ENCODE measurements around the gene LINGO3.
"Not testable (repeated sequence)": the region's sequence is repeated elsewhere in the genome, so short reads cannot be mapped to it uniquely, and the experiment has no call there.

LINGO3 gene, protein sequence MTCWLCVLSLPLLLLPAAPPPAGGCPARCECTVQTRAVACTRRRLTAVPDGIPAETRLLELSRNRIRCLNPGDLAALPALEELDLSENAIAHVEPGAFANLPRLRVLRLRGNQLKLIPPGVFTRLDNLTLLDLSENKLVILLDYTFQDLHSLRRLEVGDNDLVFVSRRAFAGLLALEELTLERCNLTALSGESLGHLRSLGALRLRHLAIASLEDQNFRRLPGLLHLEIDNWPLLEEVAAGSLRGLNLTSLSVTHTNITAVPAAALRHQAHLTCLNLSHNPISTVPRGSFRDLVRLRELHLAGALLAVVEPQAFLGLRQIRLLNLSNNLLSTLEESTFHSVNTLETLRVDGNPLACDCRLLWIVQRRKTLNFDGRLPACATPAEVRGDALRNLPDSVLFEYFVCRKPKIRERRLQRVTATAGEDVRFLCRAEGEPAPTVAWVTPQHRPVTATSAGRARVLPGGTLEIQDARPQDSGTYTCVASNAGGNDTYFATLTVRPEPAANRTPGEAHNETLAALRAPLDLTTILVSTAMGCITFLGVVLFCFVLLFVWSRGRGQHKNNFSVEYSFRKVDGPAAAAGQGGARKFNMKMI

GRCh38 chr19:2308114-2308556 lies at the start of gene LINGO3:
TSS of gene LINGO3 (minus strand) at chr19:2308154. CDS start at chr19:2291776, 16,378 bp downstream.
- Histone ChIP-seq H3K4me3 (ENCODE audit: low read length) (no peak within 1 kb of the TSS), H3K9me3 (ENCODE audit: control insufficient read depth, low read length) (no peaks in the 10 kb centered on the region), H3K4me1 (ENCODE audit: control insufficient read depth, insufficient read depth, low read length) (no peaks in the 10 kb centered on the region), H3K9ac (ENCODE audit: low read length) (no peak within 1 kb of the TSS), H3K27me3 (ENCODE audit: control insufficient read depth, insufficient read depth, low read length) (peaks cover 64% of the 10 kb centered on the region), H3K36me3 (ENCODE audit: control insufficient read depth, insufficient read depth, low read length) (no peaks in the 10 kb centered on the region)

DNA sequence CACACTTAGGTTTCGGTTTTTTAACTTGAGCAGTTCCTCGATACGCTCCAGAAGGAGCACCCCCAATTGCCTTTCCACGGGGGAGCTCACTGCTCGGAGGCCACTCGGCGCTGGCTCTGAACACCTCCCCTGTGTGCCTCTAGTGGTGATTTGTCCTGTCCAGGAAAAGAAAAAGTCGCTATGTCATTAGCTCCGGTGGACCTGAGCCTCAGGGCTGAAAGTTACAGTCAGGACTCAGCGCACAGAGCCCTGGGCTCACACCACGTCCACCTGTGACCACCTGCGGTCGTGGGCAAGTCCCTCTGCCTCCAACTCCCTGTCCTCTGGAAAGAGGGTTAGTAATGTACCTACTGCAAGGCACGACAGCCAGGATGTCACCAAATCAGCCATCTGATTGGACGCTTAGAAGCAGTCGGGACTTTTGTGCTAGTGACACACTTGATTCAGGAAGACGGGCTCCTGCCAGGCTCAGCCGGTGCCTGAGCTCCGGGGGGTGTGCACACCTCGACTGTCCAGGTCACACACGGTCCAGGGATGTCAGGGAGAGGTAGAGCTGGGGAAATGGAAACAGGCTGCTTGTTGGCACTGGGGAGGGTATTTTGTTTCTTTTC lies 48.2 kb upstream of the LINGO3 start:
- H3K9me3 ChIP-seq (ENCODE audit: control insufficient read depth, low read length): no peaks in the 10 kb centered on the region
- no peaks in the 10 kb centered on the region for H3K36me3 ChIP-seq (ENCODE audit: control insufficient read depth, insufficient read depth, low read length)
- no peak overlapping the region for H3K4me3 ChIP-seq (ENCODE audit: low read length)
- H3K27me3 ChIP-seq (ENCODE audit: control insufficient read depth, insufficient read depth, low read length): peaks cover 18% of the 10 kb centered on the region
- no peaks in the 10 kb centered on the region for H3K4me1 ChIP-seq (ENCODE audit: control insufficient read depth, insufficient read depth, low read length)
- H3K9ac ChIP-seq (ENCODE audit: low read length): no peak overlapping the region

DNA sequence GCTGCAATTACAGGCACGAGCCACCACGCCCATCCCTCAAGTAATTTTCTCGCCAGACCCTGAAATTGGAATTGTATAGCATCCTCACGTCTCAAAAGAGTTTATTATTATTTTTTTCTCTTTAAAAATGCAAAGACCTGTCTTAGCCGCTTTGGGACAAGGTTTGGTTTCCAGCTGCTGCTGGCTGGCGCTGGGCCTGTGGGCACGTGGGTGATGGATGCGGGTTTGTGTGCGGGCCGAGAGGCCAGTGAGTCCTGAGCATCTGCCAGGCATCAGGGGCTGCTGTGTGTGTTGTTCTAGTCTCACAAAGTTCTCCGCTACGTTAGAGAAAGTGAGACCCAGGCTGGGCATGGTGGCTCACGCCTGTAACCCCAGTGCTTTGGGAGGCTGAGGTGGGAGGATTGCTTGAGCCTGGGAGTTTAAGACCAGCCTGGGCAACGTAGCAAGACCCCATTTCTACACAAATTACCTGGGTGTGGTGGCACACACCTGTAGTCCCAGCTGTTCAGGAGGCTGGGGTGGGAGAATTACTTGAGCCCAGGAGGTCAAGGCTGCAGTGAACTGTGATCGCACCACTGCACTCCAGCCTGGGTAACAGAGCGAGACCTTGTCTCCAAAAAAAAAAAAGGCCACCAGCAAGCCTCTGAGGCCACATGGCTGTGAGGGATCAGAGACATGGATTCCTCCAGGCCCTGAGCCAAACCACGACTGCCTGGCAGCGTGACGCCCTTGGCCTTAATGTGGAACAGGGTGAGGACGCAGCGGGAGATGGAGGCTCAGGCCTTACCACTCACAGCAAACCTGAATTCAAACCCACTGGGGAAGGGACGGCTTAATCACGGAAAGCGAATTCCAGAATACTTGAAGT lies 47.4 kb upstream of the LINGO3 start:
- Histone ChIP-seq H3K9ac (ENCODE audit: low read length) (no peak overlapping the region), H3K27me3 (ENCODE audit: control insufficient read depth, insufficient read depth, low read length) (peaks cover 13% of the 10 kb centered on the region)

GRCh38 chr19:2354670-2355069 lies 46.7 kb upstream of the LINGO3 start:
- peaks cover 7% of the 10 kb centered on the region for H3K27me3 ChIP-seq (ENCODE audit: control insufficient read depth, insufficient read depth, low read length)
- H3K9ac ChIP-seq (ENCODE audit: low read length): no peak overlapping the region
- no peaks in the 10 kb centered on the region for H3K4me1 ChIP-seq (ENCODE audit: control insufficient read depth, insufficient read depth, low read length)
- no peak overlapping the region for H3K4me3 ChIP-seq (ENCODE audit: low read length)
- H3K36me3 ChIP-seq (ENCODE audit: control insufficient read depth, insufficient read depth, low read length): no peaks in the 10 kb centered on the region
- no peaks in the 10 kb centered on the region for H3K9me3 ChIP-seq (ENCODE audit: control insufficient read depth, low read length)

More for the DNA sequence above, 47.4 kb upstream of the LINGO3 start:
- H3K4me1 ChIP-seq (ENCODE audit: control insufficient read depth, insufficient read depth, low read length): no peaks in the 10 kb centered on the region
- no peak overlapping the region for H3K4me3 ChIP-seq (ENCODE audit: low read length)
- H3K36me3 ChIP-seq (ENCODE audit: control insufficient read depth, insufficient read depth, low read length): no peaks in the 10 kb centered on the region
- H3K9me3 ChIP-seq (ENCODE audit: control insufficient read depth, low read length): no peaks in the 10 kb centered on the region

GRCh38 chr19:2353887-2354592 lies 46.1 kb upstream of the LINGO3 start:
- Histone ChIP-seq H3K4me3 (ENCODE audit: low read length) (no peak overlapping the region), H3K4me1 (ENCODE audit: control insufficient read depth, insufficient read depth, low read length) (no peaks in the 10 kb centered on the region), H3K27me3 (ENCODE audit: control insufficient read depth, insufficient read depth, low read length) (peaks cover 4% of the 10 kb centered on the region), H3K9me3 (ENCODE audit: control insufficient read depth, low read length) (no peaks in the 10 kb centered on the region), H3K36me3 (ENCODE audit: control insufficient read depth, insufficient read depth, low read length) (no peaks in the 10 kb centered on the region), H3K9ac (ENCODE audit: low read length) (no peak overlapping the region)

- H3K27me3 ChIP-seq (ENCODE audit: control insufficient read depth, insufficient read depth, low read length): no peaks in the 10 kb centered on the region
- H3K36me3 ChIP-seq (ENCODE audit: control insufficient read depth, insufficient read depth, low read length): no peaks in the 10 kb centered on the region
Observed at GRCh38 chr19:2353159-2353886, 45.4 kb upstream of the LINGO3 start.

GRCh38 chr19:2352121-2352520 lies 44.2 kb upstream of the LINGO3 start:
- no peaks in the 10 kb centered on the region for H3K9me3 ChIP-seq (ENCODE audit: control insufficient read depth, low read length)
- H3K4me1 ChIP-seq (ENCODE audit: control insufficient read depth, insufficient read depth, low read length): no peaks in the 10 kb centered on the region
- H3K9ac ChIP-seq (ENCODE audit: low read length): no peak overlapping the region
- no peaks in the 10 kb centered on the region for H3K27me3 ChIP-seq (ENCODE audit: control insufficient read depth, insufficient read depth, low read length)
- no peak overlapping the region for H3K4me3 ChIP-seq (ENCODE audit: low read length)
- no peaks in the 10 kb centered on the region for H3K36me3 ChIP-seq (ENCODE audit: control insufficient read depth, insufficient read depth, low read length)

More at GRCh38 chr19:2353159-2353886, 45.4 kb upstream of the LINGO3 start:
- no peak overlapping the region for H3K4me3 ChIP-seq (ENCODE audit: low read length)
- H3K9ac ChIP-seq (ENCODE audit: low read length): no peak overlapping the region
- no peaks in the 10 kb centered on the region for H3K9me3 ChIP-seq (ENCODE audit: control insufficient read depth, low read length)
- H3K4me1 ChIP-seq (ENCODE audit: control insufficient read depth, insufficient read depth, low read length): no peaks in the 10 kb centered on the region

DNA sequence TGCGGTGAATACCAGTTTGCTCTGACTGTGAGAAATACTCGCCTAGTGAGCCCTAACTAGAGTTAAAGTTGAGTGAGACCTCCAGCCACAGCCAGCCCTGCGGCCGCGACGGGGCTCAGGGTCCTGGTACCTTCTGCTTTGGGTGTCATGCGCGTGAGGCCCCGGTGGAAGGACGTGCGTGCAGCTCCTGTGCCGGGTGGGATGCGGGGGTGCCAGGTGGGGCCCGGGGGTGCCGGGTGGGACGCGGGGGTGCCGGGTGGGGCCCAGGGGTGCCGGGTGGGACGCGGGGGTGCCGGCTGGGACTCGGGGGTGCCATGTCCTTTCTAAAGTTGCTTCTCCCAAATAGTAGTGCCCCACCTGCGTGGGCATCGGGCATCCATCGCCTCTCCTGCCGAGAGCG lies 43.6 kb upstream of the LINGO3 start:
- no peak overlapping the region for H3K9ac ChIP-seq (ENCODE audit: low read length)
- H3K4me3 ChIP-seq (ENCODE audit: low read length): no peak overlapping the region
- H3K36me3 ChIP-seq (ENCODE audit: control insufficient read depth, insufficient read depth, low read length): no peaks in the 10 kb centered on the region

GRCh38 chr19:2350656-2351055 lies 42.7 kb upstream of the LINGO3 start:
- Histone ChIP-seq H3K27me3 (ENCODE audit: control insufficient read depth, insufficient read depth, low read length) (no peaks in the 10 kb centered on the region), H3K36me3 (ENCODE audit: control insufficient read depth, insufficient read depth, low read length) (no peaks in the 10 kb centered on the region), H3K4me1 (ENCODE audit: control insufficient read depth, insufficient read depth, low read length) (peaks cover 9% of the 10 kb centered on the region), H3K9me3 (ENCODE audit: control insufficient read depth, low read length) (no peaks in the 10 kb centered on the region), H3K4me3 (ENCODE audit: low read length) (no peak overlapping the region), H3K9ac (ENCODE audit: low read length) (no peak overlapping the region)

More for the DNA sequence above, 43.6 kb upstream of the LINGO3 start:
- Histone ChIP-seq H3K27me3 (ENCODE audit: control insufficient read depth, insufficient read depth, low read length) (no peaks in the 10 kb centered on the region), H3K4me1 (ENCODE audit: control insufficient read depth, insufficient read depth, low read length) (no peaks in the 10 kb centered on the region), H3K9me3 (ENCODE audit: control insufficient read depth, low read length) (no peaks in the 10 kb centered on the region)

- not testable (repeated sequence) for H3K36me3 ChIP-seq (ENCODE audit: control insufficient read depth, insufficient read depth, low read length); H3K4me3 ChIP-seq (ENCODE audit: low read length); H3K27me3 ChIP-seq (ENCODE audit: control insufficient read depth, insufficient read depth, low read length); H3K9me3 ChIP-seq (ENCODE audit: control insufficient read depth, low read length); H3K9ac ChIP-seq (ENCODE audit: low read length)
- peaks cover 15% of the 10 kb centered on the region for H3K4me1 ChIP-seq (ENCODE audit: control insufficient read depth, insufficient read depth, low read length)
Observed at GRCh38 chr19:2349818-2350217, 41.9 kb upstream of the LINGO3 start.

Measured in mucosa of stomach (tissue), 1 donor.